HT1080 (cell line): ENCODE data around the gene SMIM24. TPM values are rescaled to one million over a fixed set of nuclear protein-coding genes. Genes with fewer than 3 reads are reported as not detected.
"Not testable (repeated sequence)": the region's sequence is repeated elsewhere in the genome, so short reads cannot be mapped to it uniquely, and the experiment has no call there.

Source experiments
- DNase-seq: peaks from one replicate; pipeline ENCODE4 v3.0.0-alpha.2; 2015; ENCODE audit warnings: low read depth
- total RNA-seq: library from RNA; depleted of rRNA; stranded (reverse); fragments of >200 nt; shearing (Covaris generic); gene quantifications from 2 replicates; pipeline ENCODE4 v1.2.3, GENCODE V29; 2014

SMIM24 gene
- total RNA-seq, 1 experiment from 2014 or later = not detected

- DNase-seq = no peak
Measured at GRCh38 chr19:3515891-3516422, 35.6 kb upstream of the SMIM24 start.

- DNase-seq = no peak
Measured at GRCh38 chr19:3514930-3515329, 34.6 kb upstream of the SMIM24 start.

DNA sequence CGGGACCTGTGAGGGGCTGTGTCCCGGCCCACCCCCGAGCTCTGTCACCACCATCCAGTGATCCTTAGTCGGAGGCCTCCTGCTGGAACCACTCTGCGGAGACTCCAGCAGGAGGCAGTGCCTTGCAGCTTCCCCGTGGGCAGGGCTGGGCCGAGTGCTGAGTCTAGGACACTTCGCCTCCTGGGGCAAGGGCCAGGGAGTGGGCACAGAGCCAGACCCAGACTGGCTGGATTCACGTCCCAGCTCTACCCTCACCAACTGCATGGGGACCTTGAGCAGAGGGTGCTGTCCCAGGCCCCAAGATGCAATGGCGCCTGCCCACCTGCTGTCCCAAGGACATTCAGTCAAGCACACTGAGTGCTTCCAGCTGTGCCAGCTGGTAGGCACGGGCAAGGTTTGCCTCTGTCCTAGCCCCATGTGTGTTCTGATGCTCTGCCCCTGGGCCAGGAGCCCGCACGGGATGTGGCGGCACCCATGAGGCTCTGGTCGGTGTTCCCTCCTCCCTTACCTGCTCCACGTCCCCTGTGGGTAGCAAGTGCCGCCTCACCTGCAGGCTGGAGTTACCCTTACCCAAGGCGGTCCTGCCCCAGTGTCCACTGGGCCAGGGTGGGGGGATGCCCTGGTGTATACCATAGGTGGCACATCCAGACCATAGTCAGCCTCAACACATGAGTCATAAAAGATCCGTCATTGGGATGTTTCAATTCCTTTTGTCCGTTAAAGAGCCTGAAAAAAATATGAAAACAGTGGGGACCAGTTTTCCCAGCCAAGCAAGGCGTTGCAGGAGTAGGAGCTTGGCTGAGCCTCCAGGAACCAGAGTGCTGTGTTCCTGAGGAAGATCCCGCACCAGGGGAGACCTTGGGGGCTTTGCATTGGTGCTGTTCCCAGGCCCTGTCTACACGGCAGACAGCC is 33.2 kb upstream of the SMIM24 start:
- no peak for DNase-seq

GRCh38 chr19:3512562-3513228 is 32.4 kb upstream of the SMIM24 start:
- no peak for DNase-seq

DNA sequence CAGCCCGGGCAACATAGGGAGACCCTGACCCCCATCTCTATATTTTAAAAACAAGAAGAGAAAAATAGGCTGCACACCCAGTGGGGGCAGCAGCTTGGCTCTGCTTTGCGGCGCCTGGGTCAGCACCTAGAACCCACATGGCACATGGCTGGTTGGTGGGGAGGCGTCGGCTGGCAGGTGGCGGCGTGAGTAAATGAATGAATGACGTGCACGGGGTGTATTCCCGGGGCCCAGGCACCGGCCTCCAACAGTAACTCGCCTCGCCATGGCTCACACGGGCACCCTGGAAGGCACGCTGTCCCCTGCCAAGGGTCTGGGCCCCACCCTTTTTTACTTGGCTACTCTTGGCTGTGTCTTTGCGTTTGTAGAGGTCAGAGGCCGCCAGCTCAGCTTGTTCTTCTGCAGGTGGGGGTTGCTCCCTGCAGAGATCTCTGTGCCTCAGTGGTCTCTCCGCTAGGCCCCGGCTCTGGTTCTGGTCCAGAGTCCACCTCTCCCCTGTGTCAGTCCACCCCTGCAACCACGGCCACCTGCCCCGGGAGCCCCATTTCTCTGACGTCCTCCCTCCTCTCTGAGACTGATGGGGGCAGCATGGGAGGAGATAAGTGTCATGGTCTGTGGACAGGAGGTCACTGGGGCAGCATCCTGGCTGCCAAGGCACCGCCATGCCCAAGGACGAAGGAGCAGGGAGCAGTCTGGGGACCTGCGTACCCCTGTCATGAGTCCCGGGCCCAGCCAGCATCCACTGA is 31.4 kb upstream of the SMIM24 start:
- no peak for DNase-seq

GRCh38 chr19:3510727-3511126 is 30.4 kb upstream of the SMIM24 start:
- no peak for DNase-seq

DNA sequence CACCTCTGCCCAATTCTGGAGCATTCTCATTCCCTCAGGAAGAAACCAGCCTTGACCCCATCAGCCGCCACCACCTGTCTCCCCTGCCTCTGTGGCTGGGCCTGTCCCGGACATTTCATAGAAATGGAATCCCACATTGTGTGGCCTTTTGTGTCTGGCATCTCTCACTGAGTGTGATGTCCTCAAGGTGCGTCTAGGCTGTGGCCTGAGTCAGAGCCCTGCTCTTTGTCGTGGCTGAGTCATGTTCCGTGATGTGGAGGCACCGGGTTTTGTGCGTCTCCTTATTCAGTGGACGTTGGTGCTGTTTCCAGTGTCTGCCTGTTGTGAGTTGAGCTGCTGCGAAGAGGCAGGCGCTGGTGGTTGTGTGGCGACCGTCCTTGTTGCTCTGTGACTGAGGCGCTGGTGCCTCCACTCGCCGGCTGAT is 29.3 kb upstream of the SMIM24 start:
- peak; percentile 69 for DNase-seq

DNA sequence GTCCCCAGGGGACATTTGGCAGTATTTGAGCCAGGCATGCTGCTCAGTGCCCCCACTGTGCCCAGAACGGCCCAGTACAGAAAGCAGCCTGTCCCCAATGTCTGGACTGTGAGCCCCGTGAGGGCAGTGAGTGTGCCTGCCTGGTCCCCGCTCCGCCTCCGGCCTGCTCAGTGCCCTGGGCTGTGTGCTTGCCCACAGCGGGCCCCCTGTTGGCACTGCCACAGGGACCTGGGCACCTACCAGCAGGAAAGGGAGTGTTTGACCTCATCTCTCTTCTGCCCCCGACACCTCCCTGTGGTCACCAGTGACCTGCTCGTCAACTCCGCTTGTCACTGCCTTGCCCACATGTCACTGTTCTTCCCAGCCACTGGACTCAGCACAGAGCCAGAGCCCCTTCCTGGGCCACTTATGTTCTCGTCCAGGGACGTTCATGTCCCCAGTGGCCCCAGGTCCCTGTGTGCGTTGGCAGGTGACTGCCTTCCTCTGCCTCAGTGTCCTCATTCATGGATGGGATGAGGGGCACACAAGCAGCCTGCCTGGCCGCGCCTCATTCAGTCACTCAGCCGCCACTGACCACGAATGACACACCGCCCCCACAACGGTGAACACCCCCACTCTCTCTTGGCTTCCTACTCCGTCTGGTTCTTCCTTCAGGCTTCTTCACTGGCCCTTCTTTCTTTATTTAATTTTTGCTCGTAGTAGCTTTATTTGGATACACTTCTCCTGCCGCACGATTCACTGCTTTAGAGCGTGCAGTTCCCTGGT is 28.6 kb upstream of the SMIM24 start:
- DNase-seq = peak; percentile 24

DNA sequence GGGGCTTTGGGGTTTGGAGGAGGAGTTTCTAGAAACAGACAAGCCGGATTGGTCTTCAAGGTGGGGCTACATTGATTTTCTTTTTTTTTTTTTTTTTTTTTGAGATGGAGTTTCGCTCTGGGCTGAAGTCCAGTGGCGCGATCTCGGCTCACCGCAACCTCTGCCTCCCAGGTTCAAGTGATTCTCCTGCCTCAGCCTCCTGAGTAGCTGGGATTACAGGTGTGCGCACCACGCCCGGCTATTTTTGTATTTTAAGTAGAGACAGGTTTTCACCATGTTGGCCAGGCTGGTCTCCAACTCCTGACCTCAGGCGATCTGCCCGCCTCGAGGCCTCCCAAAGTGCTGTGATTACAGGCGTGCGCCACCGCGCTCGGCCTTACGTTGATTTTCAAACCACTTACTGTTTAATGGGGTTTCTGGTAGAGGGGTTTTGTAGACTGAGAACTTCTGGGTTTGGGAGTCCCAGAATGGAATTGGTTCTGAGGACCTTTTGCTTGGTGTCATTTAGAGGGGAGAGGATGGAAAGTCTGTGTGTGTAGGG is 27.9 kb upstream of the SMIM24 start:
- not testable (repeated sequence) for DNase-seq

- no peak for DNase-seq
Measured at GRCh38 chr19:3507371-3508120, 27.2 kb upstream of the SMIM24 start.

- no peak for DNase-seq
Measured at GRCh38 chr19:3506384-3507340, 26.3 kb upstream of the SMIM24 start.

- DNase-seq = peak; percentile 97
Measured at GRCh38 chr19:3505598-3506383, 25.5 kb upstream of the SMIM24 start, which contains the start of gene FZR1. FZR1 (plus strand) TSS chr19:3506311; CDS start chr19:3522990, 16,679 bp downstream.

GRCh38 chr19:3504735-3505134 is 24.4 kb upstream of the SMIM24 start:
- no peak for DNase-seq

DNA sequence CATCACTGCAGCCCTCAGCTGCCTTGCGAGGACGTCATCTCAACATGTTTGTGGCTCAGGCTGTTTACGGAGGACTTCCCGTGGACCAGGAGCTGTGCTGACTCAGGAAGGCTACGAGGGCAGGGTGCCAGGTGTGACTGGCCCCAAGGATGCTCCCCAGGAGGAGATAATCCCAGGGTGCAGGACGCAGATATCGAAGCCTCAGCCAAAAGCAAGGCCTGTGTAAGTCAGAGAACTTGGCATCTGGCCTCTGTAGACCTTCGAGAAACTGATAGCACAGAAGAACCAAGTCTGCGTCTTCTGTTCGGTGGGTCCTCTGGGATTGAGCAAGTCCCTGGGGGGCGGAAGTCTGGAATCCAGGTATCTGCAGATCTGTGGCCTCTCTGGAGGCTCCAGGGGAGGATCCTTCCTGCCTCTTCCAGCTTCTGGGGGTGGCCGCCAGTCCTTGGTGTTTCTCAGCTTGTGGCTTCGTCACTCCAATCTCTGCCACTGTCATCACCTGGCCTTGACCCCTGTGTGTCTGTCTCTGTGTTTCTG is 22.8 kb upstream of the SMIM24 start:
- DNase-seq = no peak

GRCh38 chr19:3501780-3502179 is 21.5 kb upstream of the SMIM24 start:
- DNase-seq = no peak

DNA sequence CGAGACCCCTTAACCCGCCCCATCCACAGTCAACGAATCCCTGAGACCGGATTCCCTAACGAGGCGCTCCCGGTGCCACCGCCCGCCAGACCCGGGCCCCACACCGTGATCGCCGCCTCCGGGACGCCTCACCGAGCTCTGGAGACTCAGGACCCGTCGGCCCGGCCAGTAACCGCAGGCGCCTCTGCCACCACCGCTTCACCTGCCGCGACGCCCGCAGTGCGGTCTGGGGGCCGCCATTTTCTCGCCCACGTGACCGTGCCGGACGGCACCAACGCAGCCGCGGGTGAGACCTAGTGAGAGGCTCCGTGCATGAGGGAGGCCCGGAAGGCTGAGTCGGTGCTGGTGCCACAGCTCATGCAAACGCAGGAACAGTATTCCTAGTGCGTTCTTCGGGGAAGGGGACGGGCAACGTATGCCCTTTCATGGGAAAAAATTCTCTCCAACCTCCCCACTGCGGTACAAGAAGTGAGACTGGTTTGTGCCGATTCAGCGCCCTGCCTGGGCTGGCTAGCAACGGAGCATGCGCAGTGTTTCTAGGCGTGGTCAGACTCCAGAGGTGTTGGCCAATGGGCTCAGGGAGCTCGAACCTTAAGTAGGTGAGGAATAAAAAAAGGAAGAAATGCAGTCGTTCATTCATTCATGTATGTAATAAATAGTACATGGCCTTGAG is 20.2 kb upstream of the SMIM24 start, which contains the start of gene DOHH:
TSS of gene DOHH (minus strand) at position 246 of the 673 bp plus-strand sequence. CDS start 3,860 bp downstream, outside the sequence.
- peak; percentile 90 for DNase-seq
